Measurements from ENCODE around the gene BAHCC1.

Gene BAHCC1

DNA sequence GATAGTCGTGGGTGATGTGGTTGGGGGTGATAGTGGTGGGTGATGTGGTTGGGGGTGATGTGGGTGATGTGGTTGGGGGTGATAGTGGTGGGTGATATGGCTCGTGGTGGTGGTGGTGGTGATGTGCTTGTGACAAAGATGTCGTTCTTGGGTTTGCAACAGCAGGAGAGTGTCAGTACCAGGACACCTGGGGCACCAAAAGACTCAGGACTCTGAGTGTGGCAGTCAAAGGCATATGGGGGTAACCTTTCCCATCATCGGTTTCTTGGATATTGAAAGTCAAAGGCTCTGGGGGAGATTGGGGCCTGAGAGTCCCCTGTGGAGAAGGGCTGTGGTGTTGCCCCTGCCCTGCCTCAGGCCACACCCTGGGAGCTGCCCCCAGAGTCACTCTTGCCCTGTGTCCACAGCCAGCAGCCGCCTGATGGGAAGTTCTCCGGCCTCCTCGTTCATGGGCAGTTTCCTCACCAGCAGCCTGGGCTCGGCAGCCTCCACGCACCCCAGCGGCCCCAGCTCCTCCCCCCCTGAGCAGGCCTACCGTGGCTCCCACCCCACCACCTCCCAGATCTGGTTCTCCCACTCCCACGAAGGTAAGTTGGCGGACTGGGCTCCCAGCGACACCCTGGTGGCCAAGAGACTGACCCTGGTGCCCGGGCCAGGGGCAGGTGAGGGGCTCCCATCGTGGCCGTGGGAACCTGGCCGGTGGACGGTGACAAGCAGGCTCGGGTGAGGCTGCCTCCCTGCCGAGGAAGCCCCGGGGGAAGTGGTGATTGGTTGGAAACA lies 31.3 kb downstream of the BAHCC1 start:
- no peak overlapping the region for H3K9ac ChIP-seq (ENCODE audit: low read length in 5 of 5)
- no peaks in the 10 kb centered on the region for H3K36me3 ChIP-seq (ENCODE audit: control insufficient read depth in 5 of 5, insufficient read depth in 5 of 5, low read length in 5 of 5)
- H3K27ac ChIP-seq (ENCODE audit: low read depth, low read length) = no peak overlapping the region
- peaks cover 0 to 2% (median 0%) of the 10 kb centered on the region in 5 donors for H3K27me3 ChIP-seq (ENCODE audit: control insufficient read depth in 5 of 5, insufficient read depth in 4 of 5, low read length in 5 of 5)
- no peaks in the 10 kb centered on the region for H3K9me3 ChIP-seq (ENCODE audit: control insufficient read depth in 5 of 5, low read length in 5 of 5)
- H3K4me3 ChIP-seq (ENCODE audit: low read depth in 1 of 5, low read length in 5 of 5) = no peak overlapping the region
- H3K4me1 ChIP-seq (ENCODE audit: control insufficient read depth in 5 of 5, insufficient read depth in 5 of 5, low read length in 5 of 5) = peaks cover 5 to 65% (median 54%) of the 10 kb centered on the region in 5 donors

DNA sequence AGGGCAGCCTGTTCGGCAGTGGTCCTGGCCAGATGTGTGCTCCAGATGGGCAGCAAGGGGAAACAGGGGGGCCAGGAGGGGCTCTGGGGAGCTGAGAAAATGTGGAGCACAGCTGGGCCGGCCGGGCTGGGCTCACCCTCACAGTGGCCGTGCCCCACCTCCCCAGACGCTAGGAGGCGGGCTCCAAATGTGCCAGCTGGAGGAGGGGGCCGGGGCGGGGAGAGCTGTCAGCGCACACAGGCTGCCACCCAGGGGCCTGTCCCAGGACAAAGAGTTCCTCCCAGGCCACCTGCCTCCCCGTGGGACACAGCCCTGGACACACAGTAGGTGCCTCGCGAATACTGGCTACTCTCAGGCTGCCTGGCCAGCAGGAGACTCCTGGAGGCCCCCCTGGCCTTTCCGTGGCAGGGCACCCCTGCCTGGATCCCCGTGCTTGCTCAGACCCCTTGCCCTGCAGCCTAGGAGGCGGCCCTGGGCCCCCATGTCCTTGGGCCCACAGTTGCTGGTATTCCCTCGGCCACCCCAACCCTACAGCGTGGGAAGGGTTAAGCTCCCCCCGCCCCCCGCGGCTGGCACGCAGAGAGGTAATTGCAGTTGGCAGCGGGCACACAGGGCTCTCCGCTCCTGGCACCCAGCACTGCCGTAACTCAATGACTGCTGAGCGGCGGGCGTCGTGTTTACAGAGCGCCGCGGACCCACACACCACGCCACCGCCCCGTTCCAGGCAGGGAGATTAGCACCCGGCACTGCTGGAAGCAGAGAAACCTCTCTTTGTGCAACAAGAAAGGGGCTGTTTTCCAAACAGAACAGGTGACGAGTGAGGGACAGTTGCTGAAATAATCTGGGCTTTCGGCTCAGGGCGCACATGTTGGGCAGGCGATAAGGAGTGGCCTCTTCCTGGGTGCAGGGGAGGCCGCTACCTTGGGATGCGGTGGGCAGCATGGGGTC lies 32.2 kb downstream of the BAHCC1 start:
- peaks cover 0 to 2% (median 0%) of the 10 kb centered on the region in 5 donors for H3K27me3 ChIP-seq (ENCODE audit: control insufficient read depth in 5 of 5, insufficient read depth in 4 of 5, low read length in 5 of 5)
- H3K9me3 ChIP-seq (ENCODE audit: control insufficient read depth in 5 of 5, low read length in 5 of 5) = no peaks in the 10 kb centered on the region
- H3K36me3 ChIP-seq (ENCODE audit: control insufficient read depth in 5 of 5, insufficient read depth in 5 of 5, low read length in 5 of 5) = no peaks in the 10 kb centered on the region
- H3K4me1 ChIP-seq (ENCODE audit: control insufficient read depth in 5 of 5, insufficient read depth in 5 of 5, low read length in 5 of 5) = peaks cover 2 to 56% (median 46%) of the 10 kb centered on the region in 5 donors
- no peak overlapping the region for H3K9ac ChIP-seq (ENCODE audit: low read length in 5 of 5)
- H3K4me3 ChIP-seq (ENCODE audit: low read depth in 1 of 5, low read length in 5 of 5) = no peak overlapping the region
- no peak overlapping the region for H3K27ac ChIP-seq (ENCODE audit: low read depth, low read length)

DNA sequence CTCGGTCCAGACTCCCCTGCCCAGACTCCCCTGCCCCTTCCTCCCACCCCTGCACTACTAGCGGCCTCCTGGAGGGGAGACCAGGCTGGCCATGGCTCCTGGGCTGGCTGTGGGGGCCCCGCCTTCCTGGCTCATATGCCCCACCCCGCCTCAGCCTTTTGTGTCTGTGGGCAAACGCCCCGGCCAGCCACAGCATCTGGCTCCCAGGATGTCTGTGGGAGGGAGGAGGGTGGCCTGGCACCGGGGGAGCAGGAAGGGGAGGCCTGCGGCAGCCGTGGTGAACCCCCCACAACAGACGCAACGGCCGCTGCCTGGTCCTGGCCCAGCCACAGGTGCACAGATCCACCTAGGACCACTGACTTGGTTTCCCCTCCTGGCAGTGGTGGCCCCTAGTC lies 32.9 kb downstream of the BAHCC1 start:
- Histone ChIP-seq H3K27me3 (ENCODE audit: control insufficient read depth in 5 of 5, insufficient read depth in 4 of 5, low read length in 5 of 5) (no peaks in the 10 kb centered on the region), H3K9ac (ENCODE audit: low read length in 5 of 5) (no peak overlapping the region), H3K4me1 (ENCODE audit: control insufficient read depth in 5 of 5, insufficient read depth in 5 of 5, low read length in 5 of 5) (peaks cover 0 to 53% (median 42%) of the 10 kb centered on the region in 5 donors), H3K9me3 (ENCODE audit: control insufficient read depth in 5 of 5, low read length in 5 of 5) (no peaks in the 10 kb centered on the region), H3K36me3 (ENCODE audit: control insufficient read depth in 5 of 5, insufficient read depth in 5 of 5, low read length in 5 of 5) (no peaks in the 10 kb centered on the region), H3K27ac (ENCODE audit: low read depth, low read length) (no peak overlapping the region), H3K4me3 (ENCODE audit: low read depth in 1 of 5, low read length in 5 of 5) (no peak overlapping the region)

DNA sequence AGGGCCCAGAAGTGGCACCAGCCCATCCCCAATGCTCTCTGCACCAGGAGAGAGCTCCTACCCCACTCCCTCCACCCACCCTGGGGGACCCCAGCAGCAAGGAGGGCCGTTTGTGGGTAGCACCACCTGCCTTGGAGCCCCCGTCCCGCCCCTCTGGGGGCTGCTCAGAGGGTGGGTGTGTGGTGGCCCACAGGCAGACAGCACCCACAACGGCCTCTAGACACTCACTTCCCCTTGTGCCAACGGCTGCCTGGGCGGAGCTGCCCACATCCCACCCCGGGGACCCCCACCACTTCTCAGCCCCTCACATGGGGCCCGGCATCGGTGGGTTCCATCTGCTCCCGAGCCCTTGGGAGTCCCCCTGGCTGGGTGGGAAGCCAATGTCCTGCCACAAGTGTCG lies 33.3 kb downstream of the BAHCC1 start:
- H3K36me3 ChIP-seq (ENCODE audit: control insufficient read depth in 5 of 5, insufficient read depth in 5 of 5, low read length in 5 of 5) = no peaks in the 10 kb centered on the region
- H3K27ac ChIP-seq (ENCODE audit: low read depth, low read length) = no peak overlapping the region
- peaks cover 0 to 53% (median 44%) of the 10 kb centered on the region in 5 donors for H3K4me1 ChIP-seq (ENCODE audit: control insufficient read depth in 5 of 5, insufficient read depth in 5 of 5, low read length in 5 of 5)
- H3K9me3 ChIP-seq (ENCODE audit: control insufficient read depth in 5 of 5, low read length in 5 of 5) = no peaks in the 10 kb centered on the region
- H3K27me3 ChIP-seq (ENCODE audit: control insufficient read depth in 5 of 5, insufficient read depth in 4 of 5, low read length in 5 of 5) = no peaks in the 10 kb centered on the region
- H3K9ac ChIP-seq (ENCODE audit: low read length in 5 of 5) = no peak overlapping the region
- no peak overlapping the region for H3K4me3 ChIP-seq (ENCODE audit: low read depth in 1 of 5, low read length in 5 of 5)

DNA sequence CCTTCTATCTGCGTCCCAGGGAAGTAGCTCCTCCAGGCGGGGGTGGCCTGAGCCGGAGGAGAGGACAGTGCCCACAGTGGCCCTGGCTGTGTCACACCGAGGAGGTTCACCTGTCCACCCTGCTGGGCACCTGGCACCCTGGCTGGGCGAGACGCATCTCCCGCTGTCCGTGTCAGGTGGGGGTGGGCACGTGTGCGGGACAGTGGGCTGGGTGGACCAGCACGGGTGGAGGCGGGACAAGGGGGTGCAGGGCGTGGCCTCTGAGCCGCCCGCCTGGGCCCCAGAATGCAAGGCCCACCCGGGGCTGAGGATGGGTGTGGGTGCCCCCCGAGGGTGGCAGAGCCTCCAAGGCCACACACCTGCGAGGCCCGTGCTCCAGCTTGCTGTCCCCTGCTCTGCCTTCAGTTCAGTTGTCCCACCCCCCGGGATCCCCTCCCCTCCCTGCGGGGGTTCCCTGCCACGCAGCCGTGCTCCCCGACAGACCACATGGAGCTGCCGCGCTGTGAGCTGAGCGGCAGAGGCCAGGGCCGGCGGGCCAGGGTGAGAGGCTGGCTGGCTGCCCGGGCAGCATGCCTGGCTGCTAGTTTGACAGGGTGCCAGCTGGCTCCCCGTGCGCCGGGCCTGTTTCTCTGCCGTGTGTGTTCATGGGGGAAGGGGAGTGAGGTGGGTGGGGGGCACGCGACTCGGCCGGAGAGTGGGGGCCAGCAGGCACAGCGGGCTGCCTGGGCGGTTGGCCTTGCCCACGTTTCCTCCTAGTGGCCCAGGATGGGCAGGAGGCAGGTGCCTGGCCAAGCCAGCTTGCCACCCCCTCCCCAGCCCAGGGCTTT lies 33.9 kb downstream of the BAHCC1 start:
- Histone ChIP-seq H3K4me3 (ENCODE audit: low read depth in 1 of 5, low read length in 5 of 5) (peak overlapping the region in 2 of 5 donors; percentile 30 to 35), H3K36me3 (ENCODE audit: control insufficient read depth in 5 of 5, insufficient read depth in 5 of 5, low read length in 5 of 5) (no peaks in the 10 kb centered on the region), H3K4me1 (ENCODE audit: control insufficient read depth in 5 of 5, insufficient read depth in 5 of 5, low read length in 5 of 5) (peaks cover 0 to 53% (median 47%) of the 10 kb centered on the region in 5 donors), H3K9ac (ENCODE audit: low read length in 5 of 5) (no peak overlapping the region), H3K9me3 (ENCODE audit: control insufficient read depth in 5 of 5, low read length in 5 of 5) (no peaks in the 10 kb centered on the region), H3K27me3 (ENCODE audit: control insufficient read depth in 5 of 5, insufficient read depth in 4 of 5, low read length in 5 of 5) (no peaks in the 10 kb centered on the region), H3K27ac (ENCODE audit: low read depth, low read length) (no peak overlapping the region)

- H3K36me3 ChIP-seq (ENCODE audit: control insufficient read depth in 5 of 5, insufficient read depth in 5 of 5, low read length in 5 of 5) = no peaks in the 10 kb centered on the region
- peak overlapping the region in 2 of 5 donors; percentile 30 to 35 for H3K4me3 ChIP-seq (ENCODE audit: low read depth in 1 of 5, low read length in 5 of 5)
- H3K4me1 ChIP-seq (ENCODE audit: control insufficient read depth in 5 of 5, insufficient read depth in 5 of 5, low read length in 5 of 5) = peaks cover 0 to 61% (median 55%) of the 10 kb centered on the region in 5 donors
- no peaks in the 10 kb centered on the region for H3K9me3 ChIP-seq (ENCODE audit: control insufficient read depth in 5 of 5, low read length in 5 of 5)
- no peaks in the 10 kb centered on the region for H3K27me3 ChIP-seq (ENCODE audit: control insufficient read depth in 5 of 5, insufficient read depth in 4 of 5, low read length in 5 of 5)
- H3K9ac ChIP-seq (ENCODE audit: low read length in 5 of 5) = no peak overlapping the region
- no peak overlapping the region for H3K27ac ChIP-seq (ENCODE audit: low read depth, low read length)
Observed at GRCh38 chr17:81429821-81430551, 34.7 kb downstream of the BAHCC1 start.

GRCh38 chr17:81431545-81432482 lies 36.6 kb downstream of the BAHCC1 start:
- no peak overlapping the region for H3K4me3 ChIP-seq (ENCODE audit: low read depth in 1 of 5, low read length in 5 of 5)
- no peak overlapping the region for H3K9ac ChIP-seq (ENCODE audit: low read length in 5 of 5)
- no peak overlapping the region for H3K27ac ChIP-seq (ENCODE audit: low read depth, low read length)
- H3K36me3 ChIP-seq (ENCODE audit: control insufficient read depth in 5 of 5, insufficient read depth in 5 of 5, low read length in 5 of 5) = no peaks in the 10 kb centered on the region
- H3K4me1 ChIP-seq (ENCODE audit: control insufficient read depth in 5 of 5, insufficient read depth in 5 of 5, low read length in 5 of 5) = peaks cover 0 to 79% (median 67%) of the 10 kb centered on the region in 5 donors
- H3K9me3 ChIP-seq (ENCODE audit: control insufficient read depth in 5 of 5, low read length in 5 of 5) = no peaks in the 10 kb centered on the region
- H3K27me3 ChIP-seq (ENCODE audit: control insufficient read depth in 5 of 5, insufficient read depth in 4 of 5, low read length in 5 of 5) = no peaks in the 10 kb centered on the region

DNA sequence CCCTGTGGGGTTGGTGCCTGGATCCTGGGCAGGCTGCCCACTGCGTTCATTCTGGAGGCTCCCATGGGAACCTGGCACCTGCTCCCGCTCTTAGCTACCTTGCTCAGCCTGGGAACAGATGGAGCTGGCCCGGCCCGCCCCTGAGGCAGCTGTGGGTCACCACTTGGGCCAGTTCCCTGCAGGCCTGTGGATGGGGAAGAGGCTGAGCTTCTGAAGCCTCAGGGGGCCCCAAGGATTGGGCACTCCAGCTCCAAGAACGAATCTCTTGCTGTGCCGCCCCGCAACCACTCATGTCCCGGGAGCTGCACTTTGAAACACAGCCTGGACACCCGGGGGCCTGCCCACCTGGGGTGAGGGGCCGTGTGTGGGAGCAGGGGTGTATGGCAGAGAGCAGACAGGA lies 37.7 kb downstream of the BAHCC1 start:
- Histone ChIP-seq H3K9ac (ENCODE audit: low read length in 5 of 5) (no peak overlapping the region), H3K27me3 (ENCODE audit: control insufficient read depth in 5 of 5, insufficient read depth in 4 of 5, low read length in 5 of 5) (no peaks in the 10 kb centered on the region), H3K4me3 (ENCODE audit: low read depth in 1 of 5, low read length in 5 of 5) (no peak overlapping the region), H3K27ac (ENCODE audit: low read depth, low read length) (no peak overlapping the region), H3K9me3 (ENCODE audit: control insufficient read depth in 5 of 5, low read length in 5 of 5) (no peaks in the 10 kb centered on the region), H3K4me1 (ENCODE audit: control insufficient read depth in 5 of 5, insufficient read depth in 5 of 5, low read length in 5 of 5) (peaks cover 0 to 76% (median 59%) of the 10 kb centered on the region in 5 donors), H3K36me3 (ENCODE audit: control insufficient read depth in 5 of 5, insufficient read depth in 5 of 5, low read length in 5 of 5) (no peaks in the 10 kb centered on the region)

Data from subcutaneous abdominal adipose tissue (tissue), 5 donors.